22Rv1 (cell line): Measurements from ENCODE around the gene KRT4.

Experiments
- CTCF ChIP-seq: fragments of 450-650 bp; IDR thresholded peaks from 2 replicates; pipeline ENCODE4 v1.5.1; 2017; ENCODE audit warnings: mild to moderate bottlenecking
- ZFX ChIP-seq: fragments of 450-650 bp; IDR thresholded peaks from 2 replicates; pipeline ENCODE4 v1.6.1; 2017; ENCODE audit warnings: antibody characterized with exemption, borderline replicate concordance

DNA sequence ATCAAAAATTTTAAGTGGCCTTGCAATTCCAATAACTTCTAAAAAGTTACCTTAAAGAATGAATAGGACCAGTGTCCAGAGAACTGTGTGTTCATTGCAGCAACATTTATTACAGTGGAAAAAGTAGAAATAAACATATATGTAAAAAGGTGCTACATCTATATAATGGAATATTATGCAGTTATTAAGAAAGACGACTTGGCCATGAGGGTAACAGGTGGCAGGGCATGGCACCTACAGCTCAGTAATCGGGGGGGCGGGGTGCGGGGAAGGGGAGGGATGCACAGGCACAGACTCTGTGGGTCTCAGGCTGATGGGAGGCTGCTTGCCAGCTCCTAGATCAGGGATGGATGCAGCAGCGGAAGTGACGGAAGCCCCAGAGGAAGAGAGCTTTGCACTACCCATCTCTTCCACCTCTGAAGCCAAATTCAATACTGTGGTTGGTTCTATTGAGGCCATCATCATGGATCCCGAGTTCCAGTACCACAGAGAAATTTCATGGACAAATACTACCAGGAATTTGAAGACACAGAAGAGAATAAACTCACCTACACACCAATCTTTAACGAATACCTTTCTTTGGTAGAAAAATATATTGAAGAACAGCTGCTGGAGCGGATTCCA lies 50.8 kb downstream of the KRT4 start:
- TF ChIP-seq CTCF (no peak), ZFX (no peak)
